SH-SY5Y (cell line): Measurements from ENCODE around the gene CFAP20.

ENCODE experiments used
- GATA2 ChIP-seq: IDR thresholded peaks from 2 replicates; pipeline ENCODE4 v1.6.1; 2011; ENCODE audit warnings: mild to moderate bottlenecking, low read depth, low read length
- GATA3 ChIP-seq: IDR thresholded peaks from 2 replicates; pipeline ENCODE4 v1.6.1; 2011; ENCODE audit warnings: low read depth, mild to moderate bottlenecking, low read length, moderate library complexity

DNA sequence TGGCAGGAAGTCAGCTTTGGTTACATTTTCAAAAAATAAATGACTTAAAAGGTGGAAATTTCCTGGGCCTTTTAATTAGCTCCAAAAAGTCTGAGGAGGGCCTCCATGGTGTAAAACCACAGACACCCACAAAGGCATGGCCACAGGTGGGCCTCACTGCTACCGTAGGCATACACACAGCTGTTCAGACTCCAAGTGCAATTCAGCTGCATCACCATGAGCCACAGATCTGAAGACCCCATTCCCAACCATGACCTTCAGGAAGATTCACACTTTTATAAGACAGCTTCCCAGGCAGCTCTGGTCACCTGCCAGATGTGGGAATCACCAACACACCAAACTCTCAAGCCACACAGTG, 48.2 kb upstream of the CFAP20 start:
- TF ChIP-seq GATA2 (no peak), GATA3 (no peak)
